ENCODE measurements around the gene CARD9.

The CARD9 gene

DNA sequence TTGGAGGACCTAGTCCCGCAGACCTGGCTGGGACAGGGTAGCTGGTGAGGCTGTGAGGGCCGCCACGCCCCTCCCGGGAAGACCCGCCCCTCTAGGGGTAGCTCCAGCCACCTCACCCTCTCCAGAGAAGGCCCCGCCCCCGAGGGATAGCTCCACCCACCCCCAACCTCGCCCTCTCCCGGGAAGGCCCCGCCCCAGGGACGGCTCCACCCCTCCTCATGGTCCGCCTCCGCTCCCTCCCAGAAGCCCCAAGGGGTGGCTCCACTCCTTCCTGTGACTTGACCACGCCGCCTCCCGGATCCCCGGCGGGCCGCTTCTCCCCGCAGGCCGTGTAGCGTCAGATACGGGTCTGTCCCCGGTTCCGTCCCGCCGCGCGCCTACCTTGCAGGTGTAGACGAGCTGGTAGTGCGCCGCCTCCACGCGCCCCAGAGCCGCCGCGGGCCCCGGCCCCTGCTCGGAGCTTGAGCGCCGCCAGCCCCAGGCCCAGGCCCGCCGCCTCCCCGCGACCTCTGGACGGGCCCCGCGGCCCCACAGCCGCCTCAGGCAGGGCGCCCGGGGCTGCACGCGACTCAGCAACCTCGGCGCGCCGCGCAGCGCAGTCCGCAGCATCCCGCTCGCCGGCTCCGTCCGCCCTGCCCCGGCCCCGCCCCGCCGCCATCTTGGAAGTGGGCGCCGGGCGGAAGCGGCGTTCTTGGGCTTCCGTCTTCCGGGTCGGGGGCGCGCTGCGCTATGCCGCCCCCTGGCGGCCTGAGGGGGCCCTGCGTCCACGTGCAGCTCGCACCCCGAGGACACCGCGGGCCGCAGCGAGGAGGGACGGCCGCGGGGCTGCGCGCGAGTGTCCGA, 10.1 kb downstream of the CARD9 start, which contains the start of gene DNLZ:
TSS of gene DNLZ (minus strand) at position 639 of the 843 bp plus-strand sequence. CDS start at position 609, 30 bp downstream.
- peak; percentile 98 to 99 for DNase-seq (ENCODE audit: low read depth in 1 of 2, low spot score in 1 of 2)
- in situ Hi-C loops (cut with HindIII; ENCODE audit: low pct_unique_long_range_greater_than_20kb, low sequenced_read_pairs): no loop called here
- no peak for TF ChIP-seq JUND (IDR thresholded peaks at IDR 0.05; ENCODE audit: low read depth)

DNA sequence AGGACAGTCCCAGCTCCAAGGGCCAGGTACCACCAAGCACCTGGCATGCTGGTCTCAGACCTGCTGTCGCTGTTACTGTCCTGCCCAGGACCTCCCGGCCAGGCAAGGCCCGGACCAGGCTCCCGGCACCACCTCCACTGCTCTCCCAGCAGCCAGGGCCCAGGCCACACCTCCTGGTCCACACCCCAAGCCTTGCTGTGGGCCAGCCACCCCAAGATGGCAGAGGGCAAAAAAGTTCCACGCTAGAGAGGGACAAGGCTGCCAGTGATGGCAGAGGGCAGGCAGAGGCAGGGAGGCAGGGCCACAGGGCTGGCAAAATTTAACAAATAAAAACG, 11.1 kb downstream of the CARD9 start:
- DNase-seq (ENCODE audit: low read depth in 1 of 2, low spot score in 1 of 2): no peak
- TF ChIP-seq JUND (IDR thresholded peaks at IDR 0.05; ENCODE audit: low read depth): no peak
- in situ Hi-C loops (cut with HindIII; ENCODE audit: low pct_unique_long_range_greater_than_20kb, low sequenced_read_pairs): no loop called here

DNA sequence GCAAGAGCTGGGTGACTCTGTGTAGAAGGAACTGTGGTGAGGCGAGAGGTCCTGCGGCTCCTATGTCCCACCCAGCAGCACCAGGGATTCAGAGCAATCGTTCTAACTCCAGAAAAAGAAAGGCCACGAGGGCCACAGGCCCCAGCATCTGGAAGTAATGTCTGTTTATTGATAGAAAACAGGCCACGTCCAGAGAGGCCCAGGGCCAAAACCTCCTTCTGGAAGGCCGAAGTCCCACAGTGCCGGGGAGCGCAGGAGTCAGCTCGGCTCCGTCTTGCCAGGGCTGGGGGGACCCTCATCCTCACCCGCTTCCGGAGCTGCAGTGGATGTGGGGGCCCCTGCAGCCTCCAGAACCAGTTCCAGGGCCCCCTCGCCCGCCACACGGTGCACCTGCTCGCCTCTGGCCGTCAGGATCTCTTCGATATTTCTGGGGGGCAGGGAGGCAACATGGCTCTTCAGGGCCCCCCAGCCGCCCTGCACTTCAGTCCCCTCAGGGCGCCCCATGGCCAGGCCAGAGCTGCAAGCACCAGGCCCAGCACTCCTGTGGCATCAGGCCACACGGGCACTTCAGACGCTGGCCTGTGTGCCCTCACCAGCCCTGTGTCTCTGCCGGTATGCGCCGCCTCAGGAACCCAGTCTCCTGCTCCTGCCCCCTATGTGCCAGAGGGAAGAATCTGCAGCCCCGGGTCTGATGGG, 11.6 kb downstream of the CARD9 start:
- no peak for DNase-seq (ENCODE audit: low read depth in 1 of 2, low spot score in 1 of 2)
- in situ Hi-C loops (cut with HindIII; ENCODE audit: low pct_unique_long_range_greater_than_20kb, low sequenced_read_pairs): no loop called here
- no peak for TF ChIP-seq JUND (IDR thresholded peaks at IDR 0.05; ENCODE audit: low read depth)

DNA sequence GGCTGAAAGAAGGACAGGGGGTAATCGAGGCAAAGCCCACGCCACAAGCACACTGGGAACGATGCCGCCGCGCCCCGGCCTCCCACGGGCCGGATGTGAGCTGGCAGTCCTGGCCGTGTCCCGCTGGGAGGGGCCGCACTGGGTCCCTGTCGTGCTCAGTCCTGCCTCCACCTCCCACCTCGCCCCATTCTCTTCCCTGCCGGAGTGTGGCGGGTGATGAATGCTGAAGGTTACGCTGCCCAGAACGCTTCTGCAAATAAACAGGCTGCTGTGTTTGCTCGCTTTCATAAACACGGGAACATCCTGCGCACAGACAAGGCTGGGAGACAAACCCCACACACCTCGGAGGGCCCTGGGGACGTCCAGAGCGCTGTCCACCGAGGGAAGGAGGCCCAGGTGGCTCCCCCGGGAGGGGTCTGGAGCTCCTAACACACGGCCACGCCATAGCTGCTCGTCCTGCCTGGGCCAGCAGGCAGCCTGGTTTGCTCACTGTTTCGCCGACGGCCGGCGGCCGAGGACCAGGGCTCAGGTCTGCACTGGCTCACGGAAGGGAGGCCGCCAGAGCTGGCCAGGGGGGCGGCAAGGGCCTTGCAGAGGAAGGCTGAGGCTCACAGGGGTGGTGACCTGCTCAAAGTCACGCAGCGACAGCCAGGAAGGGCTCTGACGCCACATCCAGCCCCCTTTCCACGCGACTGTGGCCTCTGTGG, 12.3 kb downstream of the CARD9 start:
- in situ Hi-C loops (cut with HindIII; ENCODE audit: low pct_unique_long_range_greater_than_20kb, low sequenced_read_pairs): no loop called here
- no peak for TF ChIP-seq JUND (IDR thresholded peaks at IDR 0.05; ENCODE audit: low read depth)
- no peak for DNase-seq (ENCODE audit: low read depth in 1 of 2, low spot score in 1 of 2)

DNA sequence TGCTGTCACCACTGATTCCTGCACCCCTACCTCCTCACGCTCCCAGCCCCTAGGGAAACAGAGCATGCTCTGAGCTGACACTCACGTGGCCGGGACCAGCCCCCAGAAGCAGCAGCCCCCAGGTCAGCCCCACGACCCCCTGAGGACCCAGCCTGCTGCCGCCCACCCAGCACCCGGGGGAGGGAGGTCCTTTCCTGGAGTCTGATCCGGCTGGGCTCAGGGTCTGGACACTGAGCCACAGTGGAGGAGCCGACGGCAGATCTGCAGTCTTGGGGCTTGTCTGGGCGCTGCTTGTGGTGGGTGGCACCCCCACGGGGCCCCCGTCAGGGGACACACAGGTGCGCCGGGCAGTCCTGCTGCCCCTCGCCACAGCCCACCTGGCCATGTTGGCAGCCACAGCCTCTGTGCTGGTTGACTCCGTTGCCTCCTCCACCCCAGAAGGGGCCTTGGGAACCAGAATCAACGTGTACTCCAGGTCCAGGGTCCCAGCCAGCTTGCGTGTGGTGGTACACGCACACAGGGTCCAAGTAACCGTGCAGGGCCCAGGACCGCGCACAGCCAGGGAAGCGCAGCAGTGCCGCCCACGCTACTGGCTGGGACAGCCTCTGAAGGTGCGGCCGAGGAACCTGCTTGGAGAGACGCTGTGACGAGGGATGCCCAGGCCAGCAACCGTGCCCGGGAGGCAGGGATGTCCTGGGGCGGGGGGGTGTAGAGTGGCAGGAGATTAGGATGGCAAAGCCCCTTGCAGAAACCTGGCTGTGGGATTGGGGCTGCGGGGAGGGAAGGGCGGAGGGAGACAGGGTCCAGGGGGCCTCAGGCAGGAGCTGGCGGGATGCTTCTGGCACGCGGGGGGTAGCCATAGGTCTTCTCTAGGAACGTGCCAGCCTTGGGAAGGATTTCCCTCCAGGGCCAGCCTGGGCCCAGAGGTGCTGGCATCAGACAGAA, 13.4 kb downstream of the CARD9 start:
- in situ Hi-C loops (cut with HindIII; ENCODE audit: low pct_unique_long_range_greater_than_20kb, low sequenced_read_pairs): no loop called here
- no peak for DNase-seq (ENCODE audit: low read depth in 1 of 2, low spot score in 1 of 2)
- no peak for TF ChIP-seq JUND (IDR thresholded peaks at IDR 0.05; ENCODE audit: low read depth)

DNA sequence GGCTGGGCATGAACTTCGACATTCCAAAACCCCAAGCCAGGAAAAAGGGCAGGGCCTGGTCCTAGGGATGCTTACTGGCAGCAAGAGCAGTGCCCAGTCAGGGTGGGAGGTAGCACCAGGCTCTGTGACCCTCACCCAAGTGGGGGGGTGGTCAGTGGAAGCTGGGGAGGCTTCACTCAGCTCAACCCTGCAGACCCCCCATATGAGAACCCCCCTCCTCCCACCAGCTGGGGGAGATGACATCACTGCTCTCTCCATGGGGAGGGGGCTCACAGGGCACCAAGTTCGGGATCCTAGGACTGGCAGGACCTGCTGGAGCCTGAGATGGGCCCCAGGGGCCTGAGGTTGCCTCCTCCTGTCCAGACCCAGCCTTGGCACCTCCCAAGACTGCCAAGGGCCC, 14.6 kb downstream of the CARD9 start:
- in situ Hi-C loops (cut with HindIII; ENCODE audit: low pct_unique_long_range_greater_than_20kb, low sequenced_read_pairs): no loop called here
- DNase-seq (ENCODE audit: low read depth in 1 of 2, low spot score in 1 of 2): no peak
- no peak for TF ChIP-seq JUND (IDR thresholded peaks at IDR 0.05; ENCODE audit: low read depth)

DNA sequence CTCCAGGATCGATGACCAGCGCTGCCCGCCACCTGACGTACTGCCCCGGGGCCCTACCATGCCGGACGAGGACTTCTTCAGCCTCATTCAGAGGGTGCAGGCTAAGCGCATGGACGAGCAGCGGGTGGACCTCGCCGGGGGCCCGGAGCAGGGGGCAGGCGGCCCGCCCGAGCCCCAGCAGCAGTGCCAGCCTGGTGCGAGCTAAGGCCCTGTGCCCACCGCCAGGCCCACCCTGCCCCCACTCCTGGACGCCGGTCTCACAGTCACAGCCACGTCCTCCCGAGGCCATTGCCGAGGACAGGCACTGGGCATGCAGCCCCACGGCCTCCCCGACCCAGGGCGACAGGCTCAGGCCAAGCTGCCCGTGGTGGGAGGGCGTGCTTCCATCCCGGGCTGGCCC, 15.5 kb downstream of the CARD9 start:
- TF ChIP-seq JUND (IDR thresholded peaks at IDR 0.05; ENCODE audit: low read depth): no peak
- in situ Hi-C loops (cut with HindIII; ENCODE audit: low pct_unique_long_range_greater_than_20kb, low sequenced_read_pairs): no loop called here
- no peak for DNase-seq (ENCODE audit: low read depth in 1 of 2, low spot score in 1 of 2)

DNA sequence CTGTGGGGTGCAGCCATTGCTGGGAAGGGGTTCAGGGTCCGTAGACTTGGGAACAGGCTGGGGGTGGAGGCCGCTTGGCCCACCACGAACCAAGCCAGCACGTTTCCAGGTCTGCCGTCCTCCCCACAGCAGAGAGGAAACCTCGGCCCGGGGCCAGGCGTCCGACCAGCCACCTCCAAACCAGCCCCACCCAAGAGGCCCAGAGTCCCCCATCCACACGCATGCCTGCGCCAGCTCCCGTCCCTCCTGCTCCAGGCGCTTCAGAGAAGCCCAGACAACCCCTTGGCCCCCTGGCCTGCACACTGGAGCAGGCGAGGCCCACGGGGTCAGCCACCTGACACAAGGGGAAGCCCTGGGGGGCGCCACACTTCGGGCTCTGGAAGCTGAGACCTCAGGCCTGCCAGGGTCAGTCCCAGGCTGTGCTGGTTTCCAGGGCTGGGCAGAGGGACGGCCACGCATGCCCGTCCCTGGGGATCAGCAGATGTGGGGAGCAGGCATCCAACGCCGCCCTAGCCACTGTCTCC, 16.2 kb downstream of the CARD9 start:
- in situ Hi-C loops (cut with HindIII; ENCODE audit: low pct_unique_long_range_greater_than_20kb, low sequenced_read_pairs): no loop called here
- no peak for TF ChIP-seq JUND (IDR thresholded peaks at IDR 0.05; ENCODE audit: low read depth)
- DNase-seq (ENCODE audit: low read depth in 1 of 2, low spot score in 1 of 2): no peak

DNA sequence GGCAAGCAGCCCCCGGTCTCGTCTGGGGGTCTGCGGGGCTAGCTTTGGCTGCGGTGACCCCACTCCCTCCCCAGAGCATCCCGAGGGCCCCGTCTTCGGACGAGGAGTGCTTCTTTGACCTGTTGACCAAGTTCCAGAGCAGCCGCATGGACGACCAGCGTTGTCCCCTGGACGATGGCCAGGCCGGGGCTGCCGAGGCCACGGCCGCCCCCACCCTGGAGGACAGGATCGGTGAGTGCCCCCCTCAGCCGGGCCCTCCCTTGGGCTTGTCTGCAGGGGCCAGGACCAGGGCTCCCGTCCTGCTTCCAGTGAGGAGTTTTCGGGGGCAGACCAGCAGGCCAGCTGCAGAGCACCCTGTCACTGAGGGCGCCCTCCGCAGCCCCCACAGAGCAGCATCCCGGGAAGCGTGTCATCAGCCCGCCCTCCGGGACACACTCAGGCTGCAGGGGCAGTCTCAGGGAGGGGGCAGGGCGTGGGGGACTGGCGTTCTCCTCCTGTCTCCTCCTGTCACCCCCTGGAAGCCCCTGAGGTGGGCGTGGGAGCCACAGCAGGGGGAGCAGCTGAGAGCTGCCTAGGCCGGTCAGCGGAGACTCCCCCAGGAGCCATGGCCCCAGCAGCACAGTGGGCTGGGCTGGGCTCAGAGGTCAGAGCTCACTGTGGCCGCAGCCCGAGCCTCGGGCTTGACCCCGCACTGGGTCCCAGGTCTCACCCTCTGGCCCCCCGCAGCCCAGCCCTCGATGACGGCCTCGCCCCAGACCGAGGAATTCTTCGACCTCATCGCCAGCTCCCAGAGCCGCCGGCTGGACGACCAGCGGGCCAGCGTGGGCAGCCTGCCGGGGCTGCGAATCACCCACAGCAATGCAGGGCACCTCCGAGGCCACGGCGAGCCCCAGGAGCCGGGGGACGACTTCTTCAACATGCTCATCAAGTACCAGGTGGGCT, 17.6 kb downstream of the CARD9 start:
- DNase-seq (ENCODE audit: low read depth in 1 of 2, low spot score in 1 of 2): no peak
- in situ Hi-C loops (cut with HindIII; ENCODE audit: low pct_unique_long_range_greater_than_20kb, low sequenced_read_pairs): no loop called here
- no peak for TF ChIP-seq JUND (IDR thresholded peaks at IDR 0.05; ENCODE audit: low read depth)

DNA sequence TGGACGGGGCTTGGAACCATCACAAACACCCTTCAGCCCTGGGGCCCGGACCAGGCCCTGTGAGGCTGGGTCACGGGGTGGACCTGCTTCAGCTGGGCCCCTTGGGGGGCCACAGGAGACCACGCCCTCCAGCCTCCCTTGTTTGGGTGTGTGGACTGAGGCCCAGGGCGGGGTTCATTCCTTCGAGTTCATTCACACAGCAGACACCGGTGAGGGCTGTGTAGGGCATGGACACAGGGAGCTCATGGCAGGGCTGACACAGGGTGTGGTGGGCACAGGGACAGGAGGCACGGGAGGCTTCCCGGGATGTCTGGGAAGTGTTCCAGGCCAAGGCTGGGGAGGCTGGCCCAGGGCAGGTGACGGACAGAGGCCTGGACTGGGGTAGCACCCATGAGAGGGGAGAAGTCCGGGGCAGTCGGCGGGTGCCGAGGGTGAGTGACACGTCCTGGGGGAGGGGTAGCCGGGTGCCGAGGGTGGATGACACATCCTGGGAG, 18.8 kb downstream of the CARD9 start:
- no peak for DNase-seq (ENCODE audit: low read depth in 1 of 2, low spot score in 1 of 2)
- in situ Hi-C loops (cut with HindIII; ENCODE audit: low pct_unique_long_range_greater_than_20kb, low sequenced_read_pairs): no loop called here
- TF ChIP-seq JUND (IDR thresholded peaks at IDR 0.05; ENCODE audit: low read depth): no peak

Data from T47D (cell line).